B cell (primary cell): ENCODE data around the gene CACNG4.

Experiments
- EZH2 ChIP-seq: IDR thresholded peaks from 2 replicates; pipeline ENCODE4 v1.6.1; 2012; ENCODE audit warnings: borderline replicate concordance, low read depth, mild to moderate bottlenecking, moderate library complexity, low read length; ENCODE audit not compliant: insufficient read depth, poor library complexity, severe bottlenecking
- TF ChIP-seq, protein P1 (sequence below): fragments of 200-600 bp; IDR thresholded peaks from one replicate; pipeline ENCODE4 v1.8.0; 2022; ENCODE audit warnings: antibody characterized with exemption, mild to moderate bottlenecking

DNA sequence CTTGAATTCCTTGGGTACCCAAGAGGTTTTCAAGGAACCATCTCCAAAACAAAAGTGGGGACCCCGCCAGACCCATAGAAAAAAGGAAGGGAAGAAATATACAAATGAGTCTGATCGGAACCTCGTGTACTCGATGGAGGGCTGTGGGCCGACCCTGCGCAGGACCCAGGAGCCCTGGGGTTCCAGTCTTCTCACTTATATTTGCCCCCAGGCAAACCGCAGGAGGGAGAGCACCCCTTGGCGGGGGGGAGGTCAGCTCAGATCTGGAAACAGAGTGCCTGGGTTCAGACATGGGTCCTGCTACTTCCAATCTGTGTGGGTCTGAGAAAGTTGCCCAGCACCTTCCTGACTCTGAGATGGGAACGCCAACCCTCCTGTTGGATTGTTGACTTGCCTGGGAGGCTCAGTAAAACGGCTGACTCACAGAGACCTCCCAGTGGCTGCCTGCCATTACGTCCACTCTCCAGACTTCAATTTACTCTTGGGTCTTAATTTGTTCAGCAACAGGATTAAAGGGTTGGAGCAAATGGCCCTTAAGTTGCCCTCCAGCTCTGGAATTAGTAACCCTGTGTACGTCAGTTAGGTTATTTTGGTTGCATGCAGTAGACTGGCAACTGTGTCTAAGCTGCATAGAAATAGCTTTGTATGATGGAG, 24.9 kb upstream of the CACNG4 start:
- TF ChIP-seq, protein P1, sequence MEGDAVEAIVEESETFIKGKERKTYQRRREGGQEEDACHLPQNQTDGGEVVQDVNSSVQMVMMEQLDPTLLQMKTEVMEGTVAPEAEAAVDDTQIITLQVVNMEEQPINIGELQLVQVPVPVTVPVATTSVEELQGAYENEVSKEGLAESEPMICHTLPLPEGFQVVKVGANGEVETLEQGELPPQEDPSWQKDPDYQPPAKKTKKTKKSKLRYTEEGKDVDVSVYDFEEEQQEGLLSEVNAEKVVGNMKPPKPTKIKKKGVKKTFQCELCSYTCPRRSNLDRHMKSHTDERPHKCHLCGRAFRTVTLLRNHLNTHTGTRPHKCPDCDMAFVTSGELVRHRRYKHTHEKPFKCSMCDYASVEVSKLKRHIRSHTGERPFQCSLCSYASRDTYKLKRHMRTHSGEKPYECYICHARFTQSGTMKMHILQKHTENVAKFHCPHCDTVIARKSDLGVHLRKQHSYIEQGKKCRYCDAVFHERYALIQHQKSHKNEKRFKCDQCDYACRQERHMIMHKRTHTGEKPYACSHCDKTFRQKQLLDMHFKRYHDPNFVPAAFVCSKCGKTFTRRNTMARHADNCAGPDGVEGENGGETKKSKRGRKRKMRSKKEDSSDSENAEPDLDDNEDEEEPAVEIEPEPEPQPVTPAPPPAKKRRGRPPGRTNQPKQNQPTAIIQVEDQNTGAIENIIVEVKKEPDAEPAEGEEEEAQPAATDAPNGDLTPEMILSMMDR, result no peak
- no peak for TF ChIP-seq EZH2
